Hepatocyte (in vitro differentiated cells): ENCODE results near the gene CCDC93.

Source experiments
- CTCF ChIP-seq: fragments of 200-600 bp; sonication (generic); IDR thresholded peaks from 2 replicates; pipeline ENCODE4 v1.5.1; 2016; ENCODE audit warnings: antibody characterized with exemption, mild to moderate bottlenecking; ENCODE audit not compliant: poor library complexity
- EZH2phosphoT487 ChIP-seq: fragments of 200-600 bp; sonication (generic); IDR thresholded peaks from one replicate; pipeline ENCODE4 v1.6.1; 2018; ENCODE audit warnings: antibody characterized with exemption, mild to moderate bottlenecking, low read depth, moderate library complexity; ENCODE audit not compliant: unreplicated experiment, severe bottlenecking

DNA sequence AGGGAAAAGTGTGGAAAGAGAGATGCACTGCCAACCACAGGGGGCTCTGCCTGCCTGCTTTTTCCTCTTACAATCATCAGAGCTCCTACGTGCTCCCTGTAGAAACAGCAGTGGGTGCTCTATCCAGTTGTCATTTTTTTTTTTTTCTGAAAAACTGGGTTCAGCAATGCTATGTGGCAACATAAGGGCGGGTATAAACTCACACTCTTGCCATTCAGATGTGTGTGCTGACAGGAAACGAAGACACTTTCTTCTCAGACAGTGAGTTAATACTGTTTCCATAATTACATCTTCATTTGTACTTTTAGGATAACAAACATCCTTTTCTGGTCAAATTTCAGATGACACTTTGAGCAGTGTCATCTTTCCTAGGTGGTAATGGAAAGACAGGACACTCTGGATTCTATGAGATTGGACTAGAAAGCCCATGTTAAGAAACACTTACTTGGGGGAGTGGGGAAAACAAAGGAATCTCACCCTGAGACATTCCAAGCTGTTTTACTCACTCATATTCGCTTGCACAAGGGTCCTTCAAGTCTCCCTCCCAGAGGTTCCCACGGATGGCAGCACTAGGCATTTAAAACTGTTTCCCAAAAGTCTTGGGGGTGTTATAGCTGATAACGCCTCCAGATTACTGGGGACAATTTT lies 41.3 kb downstream of the CCDC93 start:
- no peak for TF ChIP-seq CTCF
- TF ChIP-seq EZH2phosphoT487 = no peak
